ENCODE measurements around the gene DSEL.

The DSEL gene

DNA sequence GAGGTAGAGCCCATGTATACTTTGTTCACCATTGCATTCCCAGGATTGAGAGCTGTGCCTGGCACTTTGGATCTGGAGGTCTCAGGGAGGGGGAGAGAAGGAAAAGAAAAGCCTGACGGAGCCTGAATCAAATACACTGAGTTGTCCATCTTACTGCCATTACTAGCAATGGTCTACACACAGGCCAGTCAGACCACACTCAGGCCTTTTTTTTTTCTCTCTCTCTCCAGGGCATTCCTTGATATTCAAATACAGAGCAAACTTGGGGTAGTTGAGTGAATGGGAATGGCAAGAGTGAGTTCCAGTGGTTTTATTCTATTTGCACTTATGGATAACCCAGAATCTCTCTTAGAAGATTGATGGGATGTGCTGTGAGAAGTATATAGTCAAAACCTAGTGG, 11.8 kb downstream of the DSEL start:
- FAIRE-seq: no peak
- DNase-seq (ENCODE audit: insufficient read length, low spot score): no peak
- TF ChIP-seq, protein P1, sequence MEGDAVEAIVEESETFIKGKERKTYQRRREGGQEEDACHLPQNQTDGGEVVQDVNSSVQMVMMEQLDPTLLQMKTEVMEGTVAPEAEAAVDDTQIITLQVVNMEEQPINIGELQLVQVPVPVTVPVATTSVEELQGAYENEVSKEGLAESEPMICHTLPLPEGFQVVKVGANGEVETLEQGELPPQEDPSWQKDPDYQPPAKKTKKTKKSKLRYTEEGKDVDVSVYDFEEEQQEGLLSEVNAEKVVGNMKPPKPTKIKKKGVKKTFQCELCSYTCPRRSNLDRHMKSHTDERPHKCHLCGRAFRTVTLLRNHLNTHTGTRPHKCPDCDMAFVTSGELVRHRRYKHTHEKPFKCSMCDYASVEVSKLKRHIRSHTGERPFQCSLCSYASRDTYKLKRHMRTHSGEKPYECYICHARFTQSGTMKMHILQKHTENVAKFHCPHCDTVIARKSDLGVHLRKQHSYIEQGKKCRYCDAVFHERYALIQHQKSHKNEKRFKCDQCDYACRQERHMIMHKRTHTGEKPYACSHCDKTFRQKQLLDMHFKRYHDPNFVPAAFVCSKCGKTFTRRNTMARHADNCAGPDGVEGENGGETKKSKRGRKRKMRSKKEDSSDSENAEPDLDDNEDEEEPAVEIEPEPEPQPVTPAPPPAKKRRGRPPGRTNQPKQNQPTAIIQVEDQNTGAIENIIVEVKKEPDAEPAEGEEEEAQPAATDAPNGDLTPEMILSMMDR (IDR thresholded peaks at IDR 0.05; ENCODE audit: insufficient read depth, missing control alignments): no peak

DNA sequence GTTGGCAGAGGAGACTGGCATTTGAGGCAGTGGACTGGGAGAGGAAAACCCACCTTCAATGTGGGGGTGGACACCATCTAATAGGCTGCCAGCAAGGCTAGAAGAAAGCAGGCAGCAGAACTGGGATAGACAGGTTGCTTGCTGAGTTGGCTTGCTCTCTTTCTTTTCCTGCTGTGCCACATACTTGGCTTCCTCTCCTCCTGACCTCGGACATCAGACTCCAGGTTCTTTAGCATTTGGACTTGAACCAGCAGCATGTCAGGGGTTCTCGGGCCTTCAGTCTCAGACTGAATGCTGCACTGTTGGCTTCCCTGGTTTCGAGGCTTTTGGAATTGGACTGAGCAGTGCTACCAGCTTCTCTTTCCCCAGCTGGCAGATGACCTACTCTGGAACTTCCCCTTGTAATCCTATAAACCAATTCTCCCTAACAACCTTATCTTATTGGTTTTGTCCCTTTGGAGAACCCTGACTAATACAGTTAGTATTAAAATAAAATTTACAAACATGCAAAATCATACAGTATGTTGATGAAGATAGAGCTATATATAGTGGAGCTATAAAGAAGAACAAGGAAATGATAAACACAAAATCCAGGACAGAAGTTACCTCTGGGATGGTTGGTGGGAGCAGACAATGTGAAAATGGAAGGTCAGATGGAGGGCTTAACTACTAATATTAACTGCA, 15.9 kb downstream of the DSEL start:
- TF ChIP-seq, protein P1 (IDR thresholded peaks at IDR 0.05; ENCODE audit: insufficient read depth, missing control alignments): no peak
- DNase-seq (ENCODE audit: insufficient read length, low spot score): no peak
- FAIRE-seq: no peak

DNA sequence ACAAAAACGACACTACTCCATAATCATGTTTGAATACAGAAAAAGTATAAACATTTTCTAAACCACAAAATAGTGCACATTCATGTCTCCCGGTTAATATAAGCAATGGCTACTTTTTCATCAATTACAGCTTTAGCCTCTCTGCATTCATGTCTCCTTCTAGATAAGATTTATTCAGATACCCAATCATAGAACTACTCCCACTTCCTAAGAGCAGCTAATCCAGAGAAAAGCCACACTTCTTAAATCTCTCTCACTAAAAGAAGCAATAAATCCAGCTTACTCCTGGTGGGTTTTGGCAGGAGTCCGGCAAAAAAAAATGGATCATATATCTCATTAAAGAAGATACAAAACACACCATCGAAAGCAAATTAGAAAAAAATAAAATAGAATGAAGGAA, 20.1 kb downstream of the DSEL start:
- TF ChIP-seq, protein P1 (IDR thresholded peaks at IDR 0.05; ENCODE audit: insufficient read depth, missing control alignments): no peak
- FAIRE-seq (peak; percentile 100), DNase-seq (ENCODE audit: insufficient read length, low spot score) (peak; percentile 68)

DNA sequence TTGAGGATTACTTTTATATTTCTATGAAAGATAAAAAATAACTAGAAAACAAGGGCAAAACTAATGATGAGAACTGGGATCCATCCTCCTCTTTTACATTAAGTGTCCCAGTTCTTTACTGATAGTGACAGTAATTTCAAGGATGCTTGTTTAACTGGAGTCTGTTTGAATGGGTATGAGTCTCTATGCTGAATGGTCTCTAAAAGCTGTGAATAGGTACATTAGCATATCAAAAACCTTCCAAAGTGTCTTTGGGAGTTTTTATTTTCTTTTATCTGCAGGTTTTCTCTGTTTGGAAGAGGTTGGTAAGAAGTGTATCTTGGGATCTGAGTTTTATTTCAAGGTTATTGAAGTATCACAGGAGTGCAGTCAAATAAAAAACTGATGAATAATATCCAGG, 30.0 kb downstream of the DSEL start:
- TF ChIP-seq, protein P1 (IDR thresholded peaks at IDR 0.05; ENCODE audit: insufficient read depth, missing control alignments): no peak
- FAIRE-seq (no peak), DNase-seq (ENCODE audit: insufficient read length, low spot score) (no peak)

DNA sequence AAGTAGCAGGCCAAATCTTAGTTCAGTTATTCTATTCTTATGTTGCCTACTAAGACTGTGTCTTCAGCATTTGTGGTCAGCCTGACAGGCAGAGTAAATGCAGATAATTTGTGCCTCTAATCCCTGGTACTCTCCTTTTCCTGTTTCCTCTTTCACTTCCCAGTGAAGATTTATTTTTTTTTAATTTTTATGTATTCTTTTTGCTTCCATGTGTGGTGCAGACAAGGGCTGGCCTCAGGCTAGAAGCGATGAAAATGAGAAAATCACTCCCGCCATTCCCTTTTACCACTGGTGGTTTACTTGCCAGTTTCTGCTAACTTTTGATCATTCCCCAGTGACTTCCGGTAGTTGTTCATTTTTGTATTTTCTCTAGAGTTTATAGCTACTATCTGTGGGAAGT, 30.9 kb downstream of the DSEL start:
- no peak for DNase-seq (ENCODE audit: insufficient read length, low spot score)
- TF ChIP-seq, protein P1 (IDR thresholded peaks at IDR 0.05; ENCODE audit: insufficient read depth, missing control alignments): no peak

DNA sequence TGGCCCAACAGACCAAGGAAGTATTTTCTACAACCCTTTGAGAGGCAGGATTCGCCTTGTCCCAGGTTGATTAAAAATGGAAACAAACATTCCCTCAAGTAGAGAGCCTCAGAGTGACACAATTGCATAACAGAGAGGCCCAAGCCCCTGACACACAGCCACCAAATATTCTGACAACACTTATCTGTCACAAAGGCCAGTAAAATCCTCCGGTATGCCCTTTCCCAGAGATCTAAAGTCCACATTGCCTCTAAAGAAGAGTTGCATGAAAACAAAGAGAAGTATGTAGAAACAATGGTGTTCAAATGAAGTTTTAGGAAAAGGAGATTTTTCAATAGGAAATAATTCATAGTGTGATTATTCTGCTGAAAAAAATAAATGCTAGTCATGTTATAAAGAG, 32.1 kb downstream of the DSEL start:
- DNase-seq (ENCODE audit: insufficient read length, low spot score): no peak
- FAIRE-seq: no peak

More for the DNA sequence above, 30.9 kb downstream of the DSEL start:
- no peak for FAIRE-seq

DNA sequence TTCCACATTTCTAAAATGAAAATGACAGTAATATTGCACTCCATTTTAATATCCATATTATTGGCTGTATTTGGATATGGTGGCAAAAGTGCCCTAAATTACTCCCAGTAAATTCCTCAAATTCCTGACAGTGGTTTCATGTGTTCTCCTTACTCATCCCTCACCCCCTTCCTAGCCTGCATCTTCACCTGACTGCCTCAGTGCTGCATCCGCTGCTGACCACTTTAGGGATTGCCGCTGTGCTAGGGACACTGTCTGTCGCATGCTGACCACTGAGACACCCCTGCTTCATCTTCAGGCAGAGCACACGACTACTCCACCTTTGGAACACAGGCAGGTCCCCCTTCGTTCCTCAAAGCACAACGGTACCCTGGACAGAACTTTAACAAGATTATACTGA, 32.6 kb downstream of the DSEL start:
- no peak for FAIRE-seq
- DNase-seq (ENCODE audit: insufficient read length, low spot score): no peak
- TF ChIP-seq, protein P1 (IDR thresholded peaks at IDR 0.05; ENCODE audit: insufficient read depth, missing control alignments): no peak

More for the DNA sequence above, 32.1 kb downstream of the DSEL start:
- TF ChIP-seq, protein P1 (IDR thresholded peaks at IDR 0.05; ENCODE audit: insufficient read depth, missing control alignments): no peak
